Cardiac muscle cell (in vitro differentiated cells and primary cell): Measurements from ENCODE around the gene SYAP1. TPM values are rescaled to one million over a fixed set of nuclear protein-coding genes. Genes with fewer than 3 reads are reported as not detected.
A peak's percentile ranks its signal among the peaks of the same experiment; 100 is the strongest.

ENCODE experiments used
- DNase-seq, 2 donors: peaks; one replicate each; pipeline versions ENCODE4 v3.0.0 to v3.0.0-alpha.2; 2010 to 2017; ENCODE audit warnings: low read depth in 1 of 2, low spot score in 1 of 2
- H3K27ac ChIP-seq: fragments of 200-600 bp; sonication (generic); 2 replicates; pipeline ENCODE4 v1.5.1; 2016
- H3K27me3 ChIP-seq: fragments of 200-600 bp; sonication (generic); 2 replicates; pipeline ENCODE4 v1.6.0; 2016; ENCODE audit warnings: control low read depth
- H3K36me3 ChIP-seq: fragments of 200-600 bp; sonication (generic); 2 replicates; pipeline ENCODE4 v1.5.1; 2016; ENCODE audit warnings: control low read depth
- H3K4me1 ChIP-seq: fragments of 200-600 bp; sonication (generic); 2 replicates; pipeline ENCODE4 v1.8.1; 2017; ENCODE audit warnings: low read depth, mild to moderate bottlenecking, mixed run types
- H3K4me3 ChIP-seq: fragments of 200-600 bp; sonication (generic); 2 replicates; pipeline ENCODE4 v1.5.1; 2016; ENCODE audit warnings: mild to moderate bottlenecking
- H3K9me3 ChIP-seq: fragments of 200-600 bp; sonication (generic); 2 replicates; pipeline ENCODE4 v1.5.1; 2017; ENCODE audit warnings: low read depth, mild to moderate bottlenecking, control low read depth
- CTCF ChIP-seq: IDR thresholded peaks from 2 replicates; pipeline ENCODE4 v1.5.1; 2012; ENCODE audit warnings: low read depth, mild to moderate bottlenecking, low read length
- polyA plus RNA-seq: library from polyadenylated mRNA; unstranded; fragments of >200 nt; fragmentation: Nextera tagmentation; extraction: Ambion mirVana; gene quantifications from 2 replicates; pipeline ENCODE4 v1.2.1, GENCODE V29; 2016
- total RNA-seq: library from RNA; depleted of rRNA; stranded (reverse); fragments of >200 nt; gene quantifications from 2 replicates; pipeline ENCODE4 v1.2.3, GENCODE V29; 2016

Gene SYAP1
- total and polyA plus RNA-seq, 2 experiments from 2014 or later: 26.7 to 40.2 TPM

GRCh38 chrX:16695079-16695676, 24.2 kb upstream of the SYAP1 start:
- Histone ChIP-seq H3K4me3 (no peak overlapping the region), H3K9me3 (no peaks in the 10 kb centered on the region), H3K27me3 (no peaks in the 10 kb centered on the region), H3K27ac (no peak overlapping the region), H3K36me3 (peaks cover 43% of the 10 kb centered on the region), H3K4me1 (no peaks in the 10 kb centered on the region)
- TF ChIP-seq CTCF: peak; percentile 75
- peak; percentile 58 to 74 for DNase-seq

GRCh38 chrX:16696956-16697355, 22.5 kb upstream of the SYAP1 start:
- no peak overlapping the region for H3K27ac ChIP-seq
- no peak for TF ChIP-seq CTCF
- H3K4me1 ChIP-seq: no peaks in the 10 kb centered on the region
- no peak for DNase-seq
- no peaks in the 10 kb centered on the region for H3K27me3 ChIP-seq
- peaks cover 32% of the 10 kb centered on the region for H3K36me3 ChIP-seq
- no peak overlapping the region for H3K4me3 ChIP-seq
- H3K9me3 ChIP-seq: no peaks in the 10 kb centered on the region

GRCh38 chrX:16699389-16699788, 20.0 kb upstream of the SYAP1 start:
- no peak for TF ChIP-seq CTCF
- H3K36me3 ChIP-seq: peaks cover 27% of the 10 kb centered on the region
- no peaks in the 10 kb centered on the region for H3K9me3 ChIP-seq
- no peaks in the 10 kb centered on the region for H3K4me1 ChIP-seq
- no peak overlapping the region for H3K4me3 ChIP-seq
- no peak overlapping the region for H3K27ac ChIP-seq
- DNase-seq: no peak
- no peaks in the 10 kb centered on the region for H3K27me3 ChIP-seq

GRCh38 chrX:16700734-16701133, 18.7 kb upstream of the SYAP1 start:
- H3K27ac ChIP-seq: no peak overlapping the region
- TF ChIP-seq CTCF: no peak

GRCh38 chrX:16702700-16703599, 16.5 kb upstream of the SYAP1 start:
- no peak for DNase-seq
- Histone ChIP-seq H3K27ac (no peak overlapping the region), H3K36me3 (peaks cover 17% of the 10 kb centered on the region), H3K4me3 (no peak overlapping the region), H3K27me3 (no peaks in the 10 kb centered on the region), H3K9me3 (no peaks in the 10 kb centered on the region), H3K4me1 (no peaks in the 10 kb centered on the region)
- TF ChIP-seq CTCF: no peak

More at GRCh38 chrX:16700734-16701133, 18.7 kb upstream of the SYAP1 start:
- no peaks in the 10 kb centered on the region for H3K9me3 ChIP-seq
- DNase-seq: no peak
- H3K4me1 ChIP-seq: no peaks in the 10 kb centered on the region
- H3K4me3 ChIP-seq: no peak overlapping the region
- H3K36me3 ChIP-seq: peaks cover 22% of the 10 kb centered on the region
- H3K27me3 ChIP-seq: no peaks in the 10 kb centered on the region
